ENCODE results near the gene GABARAPL2.

GRCh38 chr16:75573955-75574354, 7.8 kb downstream of the GABARAPL2 start:
- TF ChIP-seq POLR2A (IDR thresholded peaks at IDR 0.05; ENCODE audit: low read depth, low read length), result no peak
- TF ChIP-seq TAF1 (IDR thresholded peaks at IDR 0.05; ENCODE audit: borderline replicate concordance, low read depth, low read length), result no peak
